Adrenal gland (tissue), 12 donors: Measurements from ENCODE around the gene ENPP1. TPM values are rescaled to one million over a fixed set of nuclear protein-coding genes. Genes with fewer than 3 reads are reported as not detected.

ENCODE experiments used
- DNase-seq, 7 donors: peaks; one replicate each; pipeline ENCODE4 v3.0.0-alpha.2; 2019 to 2020
- H3K27ac ChIP-seq, 5 donors: fragments of 200-600 bp; sonication (generic) in 4 of 5; 1 replicate in 3 of 5; 2 replicates in 2 of 5; pipeline versions ENCODE4 v1.5.1 to v1.8.0; 2016 to 2020; ENCODE audit warnings: mild to moderate bottlenecking in 1 of 5
- H3K27me3 ChIP-seq: fragments of 200-600 bp; 2 replicates; pipeline ENCODE4 v1.8.0; 2021
- H3K36me3 ChIP-seq, 2 donors: fragments of 200-600 bp; replicated peaks in 1 of 2; 1 replicate in 1 of 2; 2 replicates in 1 of 2; pipeline versions ENCODE4 v1.5.1 to v1.8.0; 2018 to 2022
- H3K4me1 ChIP-seq, 2 donors: fragments of 200-600 bp; replicated peaks in 1 of 2; 1 replicate in 1 of 2; 2 replicates in 1 of 2; pipeline versions ENCODE4 v1.5.1 to v1.8.0; 2018 to 2021
- H3K4me3 ChIP-seq, 4 donors: fragments of 200-600 bp; sonication (generic) in 3 of 4; one replicate each; pipeline ENCODE4 v1.5.1; 2016 to 2018
- H3K9me3 ChIP-seq, 3 donors: fragments of 200-600 bp; sonication (generic) in 1 of 3; replicated peaks in 1 of 3; 1 replicate in 2 of 3; 2 replicates in 1 of 3; pipeline versions ENCODE4 v1.5.1 to v1.8.0; 2016 to 2021
- POLR2A ChIP-seq, 2 donors: fragments of 450-650 bp; IDR thresholded peaks; one replicate each; pipeline ENCODE4 v1.6.1; 2017; ENCODE audit warnings: antibody characterized with exemption in 2 of 2, mild to moderate bottlenecking in 2 of 2, moderate library complexity in 1 of 2
- WGBS, 4 donors: extraction: QIAGEN DNeasy Blood & Tissue Kit in 2 of 4; methylation state at CpG; one replicate each; pipeline versions ENCODE4 v1.1.5 to v1.1.7; 2013 to 2017; 5-methylcytosine and 5-hydroxymethylcytosine counted together
- intact Hi-C, 2 donors: fragments of 100-400 bp; cut with DNase I; formaldehyde crosslinking; loops; one replicate each; pipeline versions ENCODE4 v1.14.1 to v1.15.0; 2022 to 2023
- polyA plus RNA-seq, 3 donors: library from polyadenylated mRNA; stranded (reverse); fragments of 200-250 nt in 2 of 3; fragments of 350-450 nt in 1 of 3; fragmentation: Illumina TruSeq in 1 of 3; extraction: RNeasy Lipid Tissue Mini Kit (QIAGEN cat#74804) in 1 of 3; gene quantifications; one replicate each; pipeline ENCODE4 v1.2.3, GENCODE V29; 2013 to 2014
- total RNA-seq, 9 donors: library from RNA; depleted of rRNA in 4 of 9; stranded (reverse); fragments of >200 nt in 4 of 9; fragments of 120-200 nt in 1 of 9; fragmentation: NEBNext Ultra II Directional in 1 of 9; extraction: Animal tissue kit (Norgen Biotek cat#: 25700) in 1 of 9; gene quantifications; one replicate each; pipeline versions ENCODE4 v1.1.0 to v1.2.4, GENCODE V29; 2013 to 2023
- TF ChIP-seq, protein P1 (sequence below), 6 experiments: fragments of 450-650 bp in 4 of 6; fragments of 200-600 bp in 2 of 6; sonication (generic) in 1 of 6; IDR thresholded peaks; 1 replicate in 5 of 6; 2 replicates in 1 of 6; pipeline versions ENCODE4 v1.5.1 to v1.8.0; 2016 to 2021; ENCODE audit warnings: antibody characterized with exemption in 6 of 6, mild to moderate bottlenecking in 2 of 6, moderate library complexity in 1 of 6
- donor health status: healthy with polysubstance abuse.
- donor health status: Bipolar disorder and iron deficiency.
- donor health status: DM: yes; HTN: yes; CAD: no.
- donor health status: DM: no; HTN: no; CAD: no.
- donor health status: DM: no; HTN: no; CAD: no.
- donor health status: DM: yes; HTN: yes; CAD: no.

ENPP1 gene
- total and polyA plus RNA-seq, 12 donors: 2.1 to 44.7 (median 9.5) TPM

DNA sequence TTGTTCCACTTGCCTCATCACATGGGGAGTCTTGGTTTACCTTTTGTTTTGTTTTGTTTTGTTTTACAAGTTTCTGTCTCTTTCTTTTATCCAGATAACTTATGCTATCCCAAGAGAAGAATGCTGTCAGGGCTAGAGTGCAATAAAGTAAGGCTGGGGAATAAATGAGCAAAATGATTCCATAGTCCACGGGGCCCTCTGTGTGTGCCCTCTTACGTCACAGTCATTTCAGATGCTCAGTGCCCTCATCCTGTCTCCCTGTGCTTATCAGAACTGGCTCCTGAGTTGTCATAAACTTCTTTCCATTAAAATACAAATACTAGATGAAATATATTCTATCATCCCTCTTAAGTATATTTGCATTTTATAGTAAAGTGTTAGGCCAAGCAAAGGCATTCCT lies 30.8 kb upstream of the ENPP1 start:
- H3K9me3 ChIP-seq: no peaks in the 10 kb centered on the region
- no peak for DNase-seq
- TF ChIP-seq, protein P1, sequence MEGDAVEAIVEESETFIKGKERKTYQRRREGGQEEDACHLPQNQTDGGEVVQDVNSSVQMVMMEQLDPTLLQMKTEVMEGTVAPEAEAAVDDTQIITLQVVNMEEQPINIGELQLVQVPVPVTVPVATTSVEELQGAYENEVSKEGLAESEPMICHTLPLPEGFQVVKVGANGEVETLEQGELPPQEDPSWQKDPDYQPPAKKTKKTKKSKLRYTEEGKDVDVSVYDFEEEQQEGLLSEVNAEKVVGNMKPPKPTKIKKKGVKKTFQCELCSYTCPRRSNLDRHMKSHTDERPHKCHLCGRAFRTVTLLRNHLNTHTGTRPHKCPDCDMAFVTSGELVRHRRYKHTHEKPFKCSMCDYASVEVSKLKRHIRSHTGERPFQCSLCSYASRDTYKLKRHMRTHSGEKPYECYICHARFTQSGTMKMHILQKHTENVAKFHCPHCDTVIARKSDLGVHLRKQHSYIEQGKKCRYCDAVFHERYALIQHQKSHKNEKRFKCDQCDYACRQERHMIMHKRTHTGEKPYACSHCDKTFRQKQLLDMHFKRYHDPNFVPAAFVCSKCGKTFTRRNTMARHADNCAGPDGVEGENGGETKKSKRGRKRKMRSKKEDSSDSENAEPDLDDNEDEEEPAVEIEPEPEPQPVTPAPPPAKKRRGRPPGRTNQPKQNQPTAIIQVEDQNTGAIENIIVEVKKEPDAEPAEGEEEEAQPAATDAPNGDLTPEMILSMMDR (IDR thresholded peaks at IDR 0.05): no peak
- no peak for TF ChIP-seq POLR2A (IDR thresholded peaks at IDR 0.05)
- no peaks in the 10 kb centered on the region for H3K27me3 ChIP-seq
- H3K27ac ChIP-seq: no peak overlapping the region
- no peaks in the 10 kb centered on the region for H3K4me1 ChIP-seq
- no peak overlapping the region for H3K4me3 ChIP-seq
- WGBS, 4 donors: 76 to 94% (median 82%) methylated on average over 2 of the region's 2 CpGs
- intact Hi-C loops: loop anchor here in 1 of 2 donors (10.0 kb wide), 1 partner anchor 138 kb away; no protein-coding TSS in a partner anchor
- no peaks in the 10 kb centered on the region for H3K36me3 ChIP-seq

DNA sequence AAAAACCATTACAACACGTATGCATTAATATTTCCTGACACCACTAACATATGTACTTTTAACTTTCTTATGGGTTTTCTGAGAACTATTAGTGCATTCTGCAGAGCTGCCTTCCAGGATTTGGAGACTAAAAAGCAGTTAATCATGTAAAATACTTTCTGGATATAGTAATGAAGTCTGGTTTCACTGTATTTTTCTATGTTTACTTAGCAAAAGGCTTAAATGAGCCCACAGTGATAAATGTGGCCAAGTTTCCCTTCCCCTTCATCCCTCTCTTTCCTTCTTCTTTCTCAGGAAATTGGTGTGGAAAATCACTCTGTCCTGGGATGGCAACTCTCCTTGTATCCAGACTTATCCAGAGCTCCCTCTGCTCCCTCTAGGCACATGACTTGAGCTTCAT lies 29.7 kb upstream of the ENPP1 start:
- Histone ChIP-seq H3K27ac (no peak overlapping the region), H3K4me1 (no peaks in the 10 kb centered on the region), H3K9me3 (no peaks in the 10 kb centered on the region), H3K4me3 (no peak overlapping the region), H3K36me3 (no peaks in the 10 kb centered on the region), H3K27me3 (no peaks in the 10 kb centered on the region)
- intact Hi-C loops: loop anchor here in 1 of 2 donors (10.0 kb wide), 1 partner anchor 137 kb away; no protein-coding TSS in a partner anchor
- TF ChIP-seq POLR2A (IDR thresholded peaks at IDR 0.05): no peak
- TF ChIP-seq, protein P1 (IDR thresholded peaks at IDR 0.05): no peak
- WGBS, 4 donors: 48 to 70% (median 61%) methylated on average over 1 of the region's 1 CpG
- no peak for DNase-seq

DNA sequence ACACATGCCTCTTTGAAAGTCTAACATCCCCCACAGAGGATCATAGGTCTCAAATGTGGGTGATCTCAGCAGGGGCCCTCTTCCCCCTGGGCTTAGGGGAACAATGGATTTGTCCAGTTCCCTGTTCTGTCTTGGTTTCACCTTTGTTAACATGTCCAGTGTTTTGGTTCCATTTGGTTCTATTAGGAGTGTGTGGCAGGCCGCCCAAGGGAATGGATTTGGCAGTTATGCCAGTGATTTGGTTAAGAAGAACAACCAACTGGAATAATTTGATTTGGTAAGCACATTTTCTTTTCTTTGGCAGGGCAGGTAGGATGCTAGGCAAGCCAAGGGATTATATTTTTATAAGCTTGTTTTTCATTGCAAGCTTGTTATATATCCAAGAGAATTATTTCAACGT lies 28.5 kb upstream of the ENPP1 start:
- Histone ChIP-seq H3K4me3 (no peak overlapping the region), H3K36me3 (no peaks in the 10 kb centered on the region), H3K27me3 (no peaks in the 10 kb centered on the region)

DNA sequence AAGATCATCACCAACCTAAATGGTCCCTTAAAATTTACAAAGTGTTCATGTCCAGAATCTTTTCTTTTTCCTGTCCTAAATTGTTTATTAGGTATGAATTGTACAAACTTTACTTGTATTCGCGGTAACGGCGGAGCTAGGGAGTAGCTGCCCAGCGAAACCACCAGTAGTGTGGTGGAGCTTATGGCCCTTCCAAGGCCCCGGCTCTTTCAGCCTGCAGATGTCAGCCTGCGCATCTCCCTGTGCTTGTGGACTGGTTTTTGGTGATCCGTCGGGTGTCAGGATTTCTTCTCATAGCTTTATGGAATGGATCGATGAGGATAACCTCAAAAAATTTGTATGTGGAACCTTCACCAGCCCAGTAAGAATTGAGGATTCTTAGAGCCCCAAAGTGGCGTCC lies 27.2 kb upstream of the ENPP1 start:
- H3K9me3 ChIP-seq: no peaks in the 10 kb centered on the region
- no peaks in the 10 kb centered on the region for H3K36me3 ChIP-seq
- 88 to 92% (median 90%) methylated on average over 6 to 11 of the region's 11 CpGs for WGBS, 4 donors
- no peaks in the 10 kb centered on the region for H3K4me1 ChIP-seq
- intact Hi-C loops: loop anchor here in 1 of 2 donors (5.0 kb wide), 1 partner anchor 132 kb away; no protein-coding TSS in a partner anchor
- TF ChIP-seq, protein P1 (IDR thresholded peaks at IDR 0.05): no peak
- no peak for TF ChIP-seq POLR2A (IDR thresholded peaks at IDR 0.05)
- H3K4me3 ChIP-seq: no peak overlapping the region
- no peaks in the 10 kb centered on the region for H3K27me3 ChIP-seq
- DNase-seq: no peak
- no peak overlapping the region for H3K27ac ChIP-seq

More for the DNA sequence above, 28.5 kb upstream of the ENPP1 start:
- Histone ChIP-seq H3K27ac (no peak overlapping the region), H3K9me3 (no peaks in the 10 kb centered on the region), H3K4me1 (no peaks in the 10 kb centered on the region)
- intact Hi-C loops: loop anchor here in 1 of 2 donors (10.0 kb wide), 1 partner anchor 135 kb away; no protein-coding TSS in a partner anchor
- 80 to 87% (median 81%) methylated on average over 2 of the region's 2 CpGs for WGBS, 4 donors
- peak in 1 of 7 donors; percentile 52 for DNase-seq
- TF ChIP-seq, protein P1 (IDR thresholded peaks at IDR 0.05): no peak
- TF ChIP-seq POLR2A (IDR thresholded peaks at IDR 0.05): no peak
